SK-N-SH (cell line): ENCODE results near the gene MTUS2. TPM values are rescaled to one million over a fixed set of nuclear protein-coding genes. Genes with fewer than 3 reads are reported as not detected.

ENCODE experiments used
- CTCF ChIA-PET: fragments of 300-600, 350-600 bp; formaldehyde crosslinking; extraction: SDS; loops from one replicate; lab custom pipeline; 2021; lab: Yijun Ruan, JAX
- POLR2A ChIA-PET: fragments of 350-600 bp; sonication (Branson Sonifier 250); formaldehyde crosslinking; extraction: SDS; loops from one replicate; lab custom pipeline; 2020; ENCODE audit warnings: antibody characterized with exemption, inconsistent platforms; lab: Yijun Ruan, JAX
- DNase-seq: peaks from one replicate; pipeline ENCODE4 v3.0.0; 2012
- H2AFZ ChIP-seq: fragments of 200-600 bp; sonication (generic); 2 replicates; pipeline ENCODE4 v1.8.1; 2016; ENCODE audit warnings: antibody characterized with exemption, mild to moderate bottlenecking, low read depth
- H3F3A ChIP-seq: fragments of 200-600 bp; sonication (generic); replicated peaks from 2 replicates; pipeline ENCODE3; 2016; ENCODE audit warnings: antibody characterized with exemption, mild to moderate bottlenecking; ENCODE audit not compliant: insufficient read depth
- H3K27ac ChIP-seq, 2 experiments: fragments of 200-500 bp in 1 of 2; fragments of 200-600 bp in 1 of 2; sonication (Bioruptor generic) in 1 of 2; sonication (generic), shearing (Covaris generic) in 1 of 2; 2 replicates each; pipeline versions ENCODE4 v1.5.1 to v1.6.1; 2014 to 2016; ENCODE audit warnings: low read depth in 2 of 2, inconsistent platforms in 1 of 2, low read length in 1 of 2, mild to moderate bottlenecking in 1 of 2, mixed read lengths in 1 of 2
- H3K27me3 ChIP-seq: fragments of 200-600 bp; sonication (generic), shearing (Covaris generic); 2 replicates; pipeline ENCODE4 v1.6.1; 2016; ENCODE audit warnings: mixed run types; ENCODE audit not compliant: insufficient read depth
- H3K36me3 ChIP-seq, 2 experiments: fragments of 200-500 bp in 1 of 2; fragments of 200-600 bp in 1 of 2; sonication (Bioruptor generic) in 1 of 2; sonication (generic) in 1 of 2; replicated peaks in 1 of 2; 2 replicates each; pipeline versions ENCODE3 to v1.5.1; 2014 to 2016; ENCODE audit warnings: low read length in 1 of 2, mild to moderate bottlenecking in 1 of 2; ENCODE audit not compliant: insufficient read depth in 2 of 2, control insufficient read depth in 1 of 2
- H3K4me1 ChIP-seq, 2 experiments: fragments of 200-500 bp in 1 of 2; fragments of 200-600 bp in 1 of 2; sonication (Bioruptor generic) in 1 of 2; sonication (generic), shearing (Covaris generic) in 1 of 2; 2 replicates each; pipeline versions ENCODE4 v1.5.1 to v1.6.1; 2014 to 2016; ENCODE audit warnings: low read depth in 1 of 2, low read length in 1 of 2, mixed run types in 1 of 2; ENCODE audit not compliant: insufficient read depth in 2 of 2, control insufficient read depth in 1 of 2
- H3K4me2 ChIP-seq: fragments of 200-600 bp; sonication (generic), shearing (Covaris generic); 2 replicates; pipeline ENCODE4 v1.6.1; 2017; ENCODE audit warnings: mixed run types
- H3K4me3 ChIP-seq, 2 experiments: fragments of 200-500 bp in 1 of 2; fragments of 200-600 bp in 1 of 2; sonication (Bioruptor generic) in 1 of 2; sonication (generic), shearing (Covaris generic) in 1 of 2; 2 replicates each; pipeline versions ENCODE4 v1.5.1 to v1.8.1; 2014 to 2016; ENCODE audit warnings: low read depth in 2 of 2, inconsistent platforms in 1 of 2, low read length in 1 of 2, mild to moderate bottlenecking in 1 of 2, mixed read lengths in 1 of 2, moderate library complexity in 1 of 2
- H3K79me2 ChIP-seq: fragments of 200-600 bp; sonication (generic); 2 replicates; pipeline ENCODE4 v1.8.1; 2017; ENCODE audit warnings: mild to moderate bottlenecking; ENCODE audit not compliant: insufficient read depth
- H3K9ac ChIP-seq: fragments of 200-600 bp; sonication (generic); 2 replicates; pipeline ENCODE4 v1.6.1; 2017; ENCODE audit warnings: mixed run types
- H3K9me2 ChIP-seq: fragments of 200-600 bp; sonication (generic); 2 replicates; pipeline ENCODE4 v1.6.1; 2017; ENCODE audit warnings: mixed run types
- H3K9me3 ChIP-seq: fragments of 200-600 bp; sonication (generic); 2 replicates; pipeline ENCODE4 v1.6.1; 2017; ENCODE audit warnings: mixed run types, mild to moderate bottlenecking, moderate library complexity
- H4K20me1 ChIP-seq: fragments of 200-600 bp; sonication (generic); 2 replicates; pipeline ENCODE4 v1.6.1; 2017; ENCODE audit warnings: mild to moderate bottlenecking, mixed run types; ENCODE audit not compliant: insufficient read depth
- CHD2 ChIP-seq: fragments of 150-350 bp; IDR thresholded peaks from 2 replicates; pipeline ENCODE4 v1.6.1; 2018; ENCODE audit warnings: low read length; ENCODE audit not compliant: partially characterized antibody
- EP300 ChIP-seq, 2 experiments: IDR thresholded peaks; 2 replicates each; pipeline versions ENCODE4 v1.4.0 to v1.6.1; 2012; ENCODE audit warnings: borderline replicate concordance in 1 of 2, low read depth in 1 of 2, low read length in 1 of 2
- FOSL2 ChIP-seq: IDR thresholded peaks from 2 replicates; pipeline ENCODE4 v1.4.0; 2012; ENCODE audit warnings: low read depth, mild to moderate bottlenecking, moderate library complexity, borderline replicate concordance
- FOXJ3 ChIP-seq: sonication (generic); formaldehyde crosslinking; IDR thresholded peaks from 2 replicates; pipeline ENCODE4 v1.5.1; 2020; ENCODE audit warnings: mild to moderate bottlenecking, missing genetic modification reagents
- FOXM1 ChIP-seq: IDR thresholded peaks from 2 replicates; pipeline ENCODE4 v1.4.0; 2012; ENCODE audit warnings: low read depth, mild to moderate bottlenecking
- GABPA ChIP-seq: IDR thresholded peaks from 2 replicates; pipeline ENCODE4 v1.4.0; 2012; ENCODE audit warnings: low read depth, mild to moderate bottlenecking
- GATA2 ChIP-seq: sonication (generic); formaldehyde crosslinking; IDR thresholded peaks from 2 replicates; pipeline ENCODE4 v1.5.0; 2020; ENCODE audit warnings: mild to moderate bottlenecking, missing genetic modification reagents
- MEF2A ChIP-seq: IDR thresholded peaks from 2 replicates; pipeline ENCODE4 v1.4.0; 2012; ENCODE audit warnings: low read depth, borderline replicate concordance
- MXI1 ChIP-seq: IDR thresholded peaks from 2 replicates; pipeline ENCODE4 v1.6.1; 2012; ENCODE audit warnings: mild to moderate bottlenecking, low read depth, low read length, improper control_type of control experiment
- NFIC ChIP-seq: IDR thresholded peaks from 2 replicates; pipeline ENCODE4 v1.4.0; 2012; ENCODE audit warnings: borderline replicate concordance
- PBX3 ChIP-seq: IDR thresholded peaks from 2 replicates; pipeline ENCODE4; 2012
- RAD21 ChIP-seq: IDR thresholded peaks from 2 replicates; pipeline ENCODE4 v1.6.1; 2012; ENCODE audit warnings: mild to moderate bottlenecking, low read length
- SIN3A ChIP-seq: IDR thresholded peaks from 2 replicates; pipeline ENCODE4 v1.6.1; 2012; ENCODE audit warnings: low read depth, mild to moderate bottlenecking, low read length, moderate library complexity, borderline replicate concordance
- SMC3 ChIP-seq: IDR thresholded peaks from 2 replicates; pipeline ENCODE4 v1.6.1; 2012; ENCODE audit warnings: low read depth, low read length, improper control_type of control experiment
- YY1 ChIP-seq: IDR thresholded peaks from 2 replicates; pipeline ENCODE4 v1.4.0; 2012; ENCODE audit warnings: low read depth, mild to moderate bottlenecking
- WGBS: methylation state at CpG from one replicate; pipeline ENCODE4 v1.1.6; 2017; ENCODE audit warnings: low lambda C conversion rate; 5-methylcytosine and 5-hydroxymethylcytosine counted together
- polyA plus RNA-seq, 3 experiments: library from polyadenylated mRNA; depleted of rRNA; stranded (reverse); fragments of >200 nt; gene quantifications; 2 replicates each; pipeline ENCODE4 v1.2.3, GENCODE V29; 2012

Gene MTUS2
- polyA plus RNA-seq, 1 of the 3 experiments (the other 2 are of a cell fraction): 1.7 TPM

- TF ChIP-seq PBX3: no peak
- no peak for TF ChIP-seq FOXM1
- no peak for TF ChIP-seq FOSL2
- no peak for TF ChIP-seq SIN3A
- TF ChIP-seq YY1: no peak
- no peak for TF ChIP-seq NFIC
- TF ChIP-seq RAD21: no peak
- no peak for TF ChIP-seq CHD2
- TF ChIP-seq MEF2A: no peak
- WGBS: 80% methylated on average over 5 of the region's 5 CpGs
- Histone ChIP-seq H3K27me3 (no peaks in the 10 kb centered on the region; the same call in 1 of the 2 replicates), H3K36me3 (no peaks in the 10 kb centered on the region), H3K27ac (no peak overlapping the region), H3K4me3 (no peak overlapping the region), H2AFZ (no peak overlapping the region), H3K4me1 (no peaks in the 10 kb centered on the region), H3K4me2 (no peak overlapping the region), H3K9me3 (no peaks in the 10 kb centered on the region), H4K20me1 (no peaks in the 10 kb centered on the region), H3K9ac (no peak overlapping the region), H3K79me2 (no peaks in the 10 kb centered on the region), H3F3A (no peaks in the 10 kb centered on the region), H3K9me2 (no peaks in the 10 kb centered on the region)
- DNase-seq: no peak
- ChIA-PET CTCF (interaction anchor here (1.6 kb wide), 1 partner anchor 27 kb away, joined by 3 read pairs; no protein-coding TSS in a partner anchor), POLR2A (no interaction called here)
Observed at GRCh38 chr13:29422015-29422414, 601.9 kb downstream of the MTUS2 start.

GRCh38 chr13:29423050-29423449 is 602.9 kb downstream of the MTUS2 start:
- Histone ChIP-seq H3F3A (no peaks in the 10 kb centered on the region), H3K9ac (no peak overlapping the region), H3K4me2 (no peak overlapping the region), H3K79me2 (no peaks in the 10 kb centered on the region), H3K27ac (no peak overlapping the region), H3K36me3 (no peaks in the 10 kb centered on the region), H3K9me2 (no peaks in the 10 kb centered on the region), H3K27me3 (peaks cover 6% of the 10 kb centered on the region; the same call in 1 of the 2 replicates), H3K4me1 (peaks cover 0 to 4% of the 10 kb centered on the region in 2 experiments; a peak in 2 of 4 replicates), H3K9me3 (no peaks in the 10 kb centered on the region), H2AFZ (no peak overlapping the region), H4K20me1 (no peaks in the 10 kb centered on the region), H3K4me3 (no peak overlapping the region)
- WGBS: 95% methylated on average over 1 of the region's 1 CpG
- TF ChIP-seq GABPA (no peak), SMC3 (no peak)
- no peak for DNase-seq
- POLR2A ChIA-PET: no interaction called here
- CTCF ChIA-PET: interaction anchor here (1.6 kb wide), 1 partner anchor 26 kb away, joined by 3 read pairs; no protein-coding TSS in a partner anchor

- ChIA-PET CTCF (interaction anchor here (1.0 kb wide), 1 partner anchor 59 kb away, joined by 4 read pairs; no protein-coding TSS in a partner anchor), POLR2A (no interaction called here)
- Histone ChIP-seq H3K4me3 (peak overlapping the region; percentile 51 to 58), H3K79me2 (no peaks in the 10 kb centered on the region), H4K20me1 (no peaks in the 10 kb centered on the region), H3K36me3 (no peaks in the 10 kb centered on the region), H3F3A (peaks cover 4% of the 10 kb centered on the region), H2AFZ (peak overlapping the region; percentile 88), H3K4me1 (peaks cover 5 to 6% of the 10 kb centered on the region in 2 experiments; a peak in 2 of 4 replicates), H3K9me3 (no peaks in the 10 kb centered on the region), H3K9ac (no peak overlapping the region; the same call in 1 of the 2 replicates), H3K27me3 (peaks cover 9% of the 10 kb centered on the region; the same call in 1 of the 2 replicates), H3K27ac (no peak overlapping the region), H3K9me2 (no peaks in the 10 kb centered on the region), H3K4me2 (peak overlapping the region; percentile 88)
- DNase-seq: no peak
- TF ChIP-seq YY1: no peak
- TF ChIP-seq CHD2: no peak
- no peak for TF ChIP-seq GATA2 (CRISPR knock-in tag)
- no peak for TF ChIP-seq MEF2A
- no peak for TF ChIP-seq PBX3
- TF ChIP-seq FOXM1: no peak
- TF ChIP-seq EP300 (IDR thresholded peaks at IDR 0.05; ENCODE audit: borderline replicate concordance in 1 of 2, low read depth in 1 of 2, low read length in 1 of 2): no peak
- no peak for TF ChIP-seq MXI1
- TF ChIP-seq FOXJ3 (CRISPR knock-in tag): no peak
- 5% methylated on average over 3 of the region's 3 CpGs for WGBS
Observed at GRCh38 chr13:29427937-29428309, 607.8 kb downstream of the MTUS2 start.
